IgD-negative memory B cell (primary cell): ENCODE data around the gene PBOV1. TPM values are rescaled to one million over a fixed set of nuclear protein-coding genes. Genes with fewer than 3 reads are reported as not detected.

Experiments
- H3K27ac Mint-ChIP-seq, 3 donors: one replicate each; pipeline ENCODE4 v1.8.0; 2020 to 2022; ENCODE audit warnings: mild to moderate bottlenecking in 3 of 3, mixed read lengths in 3 of 3, moderate library complexity in 1 of 3
- H3K27me3 Mint-ChIP-seq: one replicate; pipeline ENCODE4 v1.8.0; 2021; ENCODE audit warnings: mixed read lengths
- H3K36me3 Mint-ChIP-seq: one replicate; pipeline ENCODE4 v1.8.0; 2020; ENCODE audit warnings: mild to moderate bottlenecking, mixed read lengths
- H3K4me1 Mint-ChIP-seq, 3 donors: one replicate each; pipeline ENCODE4 v1.8.0; 2020 to 2022; ENCODE audit warnings: mixed read lengths in 3 of 3, mild to moderate bottlenecking in 1 of 3
- H3K4me3 Mint-ChIP-seq, 4 donors: one replicate each; pipeline ENCODE4 v1.8.0; 2020 to 2022; ENCODE audit warnings: mild to moderate bottlenecking in 4 of 4, mixed read lengths in 4 of 4, moderate library complexity in 3 of 4
- H3K9me3 Mint-ChIP-seq, 3 donors: one replicate each; pipeline ENCODE4 v1.8.0; 2020 to 2021; ENCODE audit warnings: mixed read lengths in 3 of 3, mild to moderate bottlenecking in 1 of 3
- polyA plus RNA-seq: library from polyadenylated mRNA; unstranded; fragments of 300-500 nt; fragmentation: Illumina TruSeq; gene quantifications from one replicate; pipeline ENCODE4 v1.2.3, GENCODE V29; 2021

Gene PBOV1
- polyA plus RNA-seq, result not detected

GRCh38 chr6:138218449-138218848, at the start of gene PBOV1:
Gene PBOV1, minus strand, starts transcription at chr6:138218491. Its CDS starts 96 bp downstream, at chr6:138218395.
- Mint-ChIP-seq H3K4me3 (no peak within 1 kb of the TSS), H3K27ac (no peak within 1 kb of the TSS), H3K9me3 (no peaks in the 10 kb centered on the region), H3K4me1 (no peaks in the 10 kb centered on the region), H3K36me3 (peaks cover 1% of the 10 kb centered on the region), H3K27me3 (peaks cover 18% of the 10 kb centered on the region)

GRCh38 chr6:138266095-138266494, 47.8 kb upstream of the PBOV1 start:
- no peaks in the 10 kb centered on the region for H3K9me3 Mint-ChIP-seq
- H3K36me3 Mint-ChIP-seq, result no peaks in the 10 kb centered on the region
- no peak overlapping the region for H3K27ac Mint-ChIP-seq
- H3K4me3 Mint-ChIP-seq, result no peak overlapping the region
- no peaks in the 10 kb centered on the region for H3K4me1 Mint-ChIP-seq
- peaks cover 8% of the 10 kb centered on the region for H3K27me3 Mint-ChIP-seq

DNA sequence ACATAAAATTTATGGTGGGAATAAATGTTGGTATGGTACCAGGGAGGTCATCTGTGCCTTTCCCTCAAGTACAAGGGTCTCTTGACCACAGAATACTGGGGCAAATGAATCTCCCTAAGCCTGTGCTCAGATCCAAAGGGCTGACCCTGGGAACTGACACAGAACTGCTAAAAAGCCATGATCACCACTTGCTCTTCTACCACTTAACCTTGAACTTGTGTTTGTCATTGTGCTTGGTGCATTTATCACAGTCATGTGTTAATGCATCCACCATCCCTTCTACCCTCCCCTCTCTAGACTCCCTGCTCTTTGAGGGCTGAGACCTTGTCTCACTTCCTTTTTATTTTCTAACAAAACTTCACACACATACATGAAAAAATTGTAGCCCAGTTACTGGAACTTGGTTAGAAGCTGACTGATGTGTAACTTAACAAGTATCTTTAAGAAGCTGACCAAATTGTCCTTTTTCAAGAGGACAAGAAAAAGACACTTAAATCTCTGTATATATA, 46.1 kb upstream of the PBOV1 start:
- Mint-ChIP-seq H3K4me3 (no peak overlapping the region), H3K36me3 (no peaks in the 10 kb centered on the region), H3K27ac (peak overlapping the region in 1 of 3 donors; percentile 28), H3K4me1 (no peaks in the 10 kb centered on the region), H3K9me3 (no peaks in the 10 kb centered on the region), H3K27me3 (peaks cover 2% of the 10 kb centered on the region)

DNA sequence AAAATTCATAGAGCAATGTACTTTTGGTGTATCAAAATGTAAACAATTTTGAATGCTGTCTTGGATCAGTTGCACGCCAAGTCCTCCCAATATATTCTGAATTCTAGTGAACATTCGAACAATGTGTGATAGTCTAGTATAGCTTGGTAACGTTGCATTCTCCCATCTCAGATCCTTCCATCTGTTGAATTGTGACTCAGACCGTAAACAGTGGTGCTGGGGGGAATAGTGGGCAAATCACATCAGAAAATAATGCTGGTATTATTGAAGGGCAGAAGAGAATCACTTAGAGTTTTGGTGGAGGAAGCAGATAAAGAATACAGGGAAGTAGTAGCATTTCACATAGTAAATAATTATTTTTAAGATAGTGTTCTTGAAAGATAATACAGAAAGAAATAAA, 45.7 kb upstream of the PBOV1 start:
- no peak overlapping the region for H3K4me3 Mint-ChIP-seq
- no peak overlapping the region for H3K27ac Mint-ChIP-seq
- H3K27me3 Mint-ChIP-seq, result peaks cover 5% of the 10 kb centered on the region
- H3K9me3 Mint-ChIP-seq, result no peaks in the 10 kb centered on the region
- no peaks in the 10 kb centered on the region for H3K36me3 Mint-ChIP-seq
- H3K4me1 Mint-ChIP-seq, result no peaks in the 10 kb centered on the region

DNA sequence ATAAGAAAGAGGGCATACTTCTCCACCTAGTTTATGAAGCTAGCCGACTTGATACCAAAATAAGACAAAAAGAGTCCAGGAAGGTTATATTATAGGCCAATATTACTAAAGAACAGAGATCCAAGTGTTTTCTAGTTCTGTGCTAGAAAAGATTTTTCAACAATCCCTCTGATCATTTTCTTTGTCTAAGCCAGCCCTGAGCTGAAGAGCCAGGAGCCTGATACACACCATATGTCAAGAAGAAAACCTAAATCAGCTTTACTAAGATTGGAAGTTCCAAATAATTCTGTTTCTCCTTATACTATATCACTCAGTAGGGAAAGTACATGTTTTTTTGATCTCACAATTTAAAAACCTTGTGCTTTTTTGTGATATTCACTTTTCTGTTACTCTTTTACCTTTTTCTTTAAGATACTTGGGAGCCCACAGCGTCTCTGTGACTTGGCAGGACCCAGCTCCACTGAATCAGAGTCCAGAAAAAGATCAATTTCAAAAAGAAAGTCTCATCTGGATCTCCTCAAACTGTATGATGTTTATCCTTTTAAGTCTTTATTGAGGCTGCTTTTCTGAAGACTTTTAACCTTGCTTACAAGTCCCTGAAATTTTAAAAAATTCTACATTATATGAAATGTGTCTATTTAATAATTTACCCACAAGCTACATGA, 43.0 kb upstream of the PBOV1 start:
- peaks cover 5% of the 10 kb centered on the region for H3K27me3 Mint-ChIP-seq
- no peaks in the 10 kb centered on the region for H3K36me3 Mint-ChIP-seq
- no peaks in the 10 kb centered on the region for H3K4me1 Mint-ChIP-seq
- H3K4me3 Mint-ChIP-seq, result no peak overlapping the region
- H3K9me3 Mint-ChIP-seq, result no peaks in the 10 kb centered on the region
- H3K27ac Mint-ChIP-seq, result no peak overlapping the region

DNA sequence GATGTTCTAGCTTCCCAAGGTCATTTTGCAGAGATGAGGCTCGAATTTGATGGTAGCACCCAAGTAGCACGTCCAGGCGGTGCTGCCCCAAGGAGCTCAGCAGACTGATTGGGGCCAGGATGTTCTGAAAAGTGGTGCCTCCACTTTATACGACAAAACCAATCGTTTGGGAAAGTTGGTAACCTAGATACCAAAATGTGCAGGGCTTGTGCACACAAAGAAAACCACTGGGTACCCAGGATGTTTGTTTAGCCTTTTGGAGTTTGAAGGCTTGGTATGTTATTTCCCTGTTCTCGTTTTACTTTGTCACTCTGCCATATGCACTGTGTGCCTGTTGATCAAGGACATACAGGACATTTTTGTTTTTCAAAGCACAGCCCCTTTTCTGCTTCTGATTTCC, 40.7 kb upstream of the PBOV1 start:
- no peaks in the 10 kb centered on the region for H3K4me1 Mint-ChIP-seq
- no peaks in the 10 kb centered on the region for H3K9me3 Mint-ChIP-seq
- no peak overlapping the region for H3K27ac Mint-ChIP-seq
- H3K27me3 Mint-ChIP-seq, result peaks cover 7% of the 10 kb centered on the region
- no peaks in the 10 kb centered on the region for H3K36me3 Mint-ChIP-seq
- H3K4me3 Mint-ChIP-seq, result no peak overlapping the region

- no peaks in the 10 kb centered on the region for H3K9me3 Mint-ChIP-seq
- H3K4me3 Mint-ChIP-seq, result no peak overlapping the region
- H3K27ac Mint-ChIP-seq, result no peak overlapping the region
- peaks cover 7% of the 10 kb centered on the region for H3K27me3 Mint-ChIP-seq
- no peaks in the 10 kb centered on the region for H3K36me3 Mint-ChIP-seq
- H3K4me1 Mint-ChIP-seq, result no peaks in the 10 kb centered on the region
Measured at GRCh38 chr6:138258197-138258596, 39.9 kb upstream of the PBOV1 start.

GRCh38 chr6:138257638-138258040, 39.3 kb upstream of the PBOV1 start:
- Mint-ChIP-seq H3K4me1 (no peaks in the 10 kb centered on the region), H3K9me3 (peaks cover 0 to 1% (median 0%) of the 10 kb centered on the region in 3 donors), H3K4me3 (no peak overlapping the region)

GRCh38 chr6:138255443-138255842, 37.2 kb upstream of the PBOV1 start:
- Mint-ChIP-seq H3K27me3 (peaks cover 10% of the 10 kb centered on the region), H3K4me3 (no peak overlapping the region), H3K27ac (no peak overlapping the region), H3K36me3 (no peaks in the 10 kb centered on the region), H3K4me1 (no peaks in the 10 kb centered on the region), H3K9me3 (peaks cover 0 to 1% (median 0%) of the 10 kb centered on the region in 3 donors)

More at GRCh38 chr6:138257638-138258040, 39.3 kb upstream of the PBOV1 start:
- Mint-ChIP-seq H3K27me3 (peaks cover 7% of the 10 kb centered on the region), H3K27ac (no peak overlapping the region), H3K36me3 (no peaks in the 10 kb centered on the region)

DNA sequence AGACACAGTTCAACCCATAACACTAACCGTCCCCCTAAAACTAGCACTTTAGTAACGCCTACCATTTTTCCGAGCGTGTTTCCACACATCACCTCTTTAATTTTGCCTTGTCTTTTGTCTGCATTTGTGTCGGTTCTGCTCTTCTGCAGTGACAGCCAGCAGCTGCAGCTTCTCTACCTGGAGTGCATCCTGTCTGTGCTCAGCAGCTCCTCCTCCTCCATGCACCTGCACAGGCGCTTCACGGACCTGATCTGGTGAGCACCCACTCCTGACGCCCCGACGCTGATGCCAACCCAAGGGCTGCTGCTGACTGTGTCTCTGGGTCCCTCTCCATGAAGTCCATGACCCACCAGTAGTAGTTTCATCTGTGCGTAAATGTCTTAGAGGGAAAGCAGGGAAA, 35.4 kb upstream of the PBOV1 start:
- H3K27me3 Mint-ChIP-seq, result peaks cover 6% of the 10 kb centered on the region
- no peaks in the 10 kb centered on the region for H3K36me3 Mint-ChIP-seq
- no peak overlapping the region for H3K27ac Mint-ChIP-seq
- H3K4me3 Mint-ChIP-seq, result no peak overlapping the region
- peaks cover 0 to 1% (median 0%) of the 10 kb centered on the region in 3 donors for H3K9me3 Mint-ChIP-seq
- H3K4me1 Mint-ChIP-seq, result no peaks in the 10 kb centered on the region

DNA sequence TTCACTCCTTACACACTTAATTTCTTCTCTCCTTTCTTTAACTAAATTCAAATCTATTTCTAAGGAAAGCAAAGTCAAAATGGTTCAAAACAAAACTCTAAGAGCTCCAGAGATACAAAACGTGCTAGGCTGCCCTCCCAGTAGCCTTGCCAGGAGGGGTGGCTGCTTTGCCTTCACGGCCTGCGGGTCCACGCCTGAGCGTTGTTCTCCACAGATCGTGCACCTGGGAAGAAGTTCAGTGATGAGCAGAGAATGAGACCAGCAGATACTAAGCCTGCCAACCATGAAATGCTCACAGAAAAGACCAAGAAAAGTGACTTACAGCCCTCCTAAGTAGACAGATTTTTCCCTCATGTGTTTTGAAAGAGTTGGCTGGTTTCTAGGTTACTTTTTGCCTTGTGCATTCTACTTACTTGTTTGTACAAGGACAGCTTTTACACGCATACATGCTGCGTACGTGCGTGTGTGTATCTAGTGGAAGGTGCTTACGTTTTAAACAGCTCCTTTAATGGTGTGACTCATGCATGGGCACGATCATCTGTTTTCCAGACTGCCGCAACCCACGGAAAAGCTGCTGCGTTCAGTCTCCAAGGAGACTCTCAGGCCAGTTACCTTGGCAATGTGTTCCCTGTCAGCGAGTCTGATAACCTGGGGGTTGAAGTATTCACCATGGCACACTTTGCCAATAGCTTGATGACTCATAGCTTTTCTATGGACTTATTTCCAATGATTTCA, 32.4 kb upstream of the PBOV1 start:
- H3K4me3 Mint-ChIP-seq, result no peak overlapping the region
- peaks cover 0 to 1% (median 0%) of the 10 kb centered on the region in 3 donors for H3K9me3 Mint-ChIP-seq
- H3K27ac Mint-ChIP-seq, result no peak overlapping the region
- H3K27me3 Mint-ChIP-seq, result peaks cover 6% of the 10 kb centered on the region
- no peaks in the 10 kb centered on the region for H3K4me1 Mint-ChIP-seq
- H3K36me3 Mint-ChIP-seq, result no peaks in the 10 kb centered on the region

DNA sequence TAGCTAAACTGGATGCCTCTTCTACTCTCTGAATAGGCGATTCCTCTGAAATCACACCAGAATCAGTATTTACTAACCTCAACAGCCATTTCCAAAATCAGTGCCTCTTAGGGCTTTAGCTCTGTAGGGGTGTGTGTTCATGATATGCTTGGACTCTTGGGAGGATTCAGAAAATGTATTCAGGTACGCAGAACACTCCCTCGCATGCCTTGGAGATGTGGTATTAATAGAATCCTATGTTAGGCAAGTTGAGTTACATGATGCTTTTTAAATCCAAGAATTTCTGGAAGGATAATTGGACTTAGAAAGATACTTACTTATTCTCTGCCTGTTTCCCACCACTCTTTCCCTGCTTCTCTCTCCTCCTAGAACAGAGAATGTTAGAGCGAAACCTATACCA, 31.8 kb upstream of the PBOV1 start:
- H3K9me3 Mint-ChIP-seq, result peaks cover 0 to 1% (median 0%) of the 10 kb centered on the region in 3 donors
- H3K36me3 Mint-ChIP-seq, result no peaks in the 10 kb centered on the region
- H3K4me3 Mint-ChIP-seq, result no peak overlapping the region
- H3K27ac Mint-ChIP-seq, result no peak overlapping the region
- no peaks in the 10 kb centered on the region for H3K4me1 Mint-ChIP-seq
- H3K27me3 Mint-ChIP-seq, result peaks cover 4% of the 10 kb centered on the region

- peaks cover 0 to 1% (median 0%) of the 10 kb centered on the region in 3 donors for H3K9me3 Mint-ChIP-seq
- no peak overlapping the region for H3K27ac Mint-ChIP-seq
- peaks cover 4% of the 10 kb centered on the region for H3K27me3 Mint-ChIP-seq
- H3K36me3 Mint-ChIP-seq, result no peaks in the 10 kb centered on the region
- H3K4me1 Mint-ChIP-seq, result no peaks in the 10 kb centered on the region
- H3K4me3 Mint-ChIP-seq, result no peak overlapping the region
Measured at GRCh38 chr6:138248878-138249277, 30.6 kb upstream of the PBOV1 start.

- no peaks in the 10 kb centered on the region for H3K4me1 Mint-ChIP-seq
- peaks cover 0 to 1% (median under 1%) of the 10 kb centered on the region in 3 donors for H3K9me3 Mint-ChIP-seq
- no peaks in the 10 kb centered on the region for H3K36me3 Mint-ChIP-seq
- H3K27ac Mint-ChIP-seq, result no peak overlapping the region
- H3K27me3 Mint-ChIP-seq, result peaks cover 5% of the 10 kb centered on the region
- H3K4me3 Mint-ChIP-seq, result no peak overlapping the region
Measured at GRCh38 chr6:138248011-138248410, 29.7 kb upstream of the PBOV1 start.

DNA sequence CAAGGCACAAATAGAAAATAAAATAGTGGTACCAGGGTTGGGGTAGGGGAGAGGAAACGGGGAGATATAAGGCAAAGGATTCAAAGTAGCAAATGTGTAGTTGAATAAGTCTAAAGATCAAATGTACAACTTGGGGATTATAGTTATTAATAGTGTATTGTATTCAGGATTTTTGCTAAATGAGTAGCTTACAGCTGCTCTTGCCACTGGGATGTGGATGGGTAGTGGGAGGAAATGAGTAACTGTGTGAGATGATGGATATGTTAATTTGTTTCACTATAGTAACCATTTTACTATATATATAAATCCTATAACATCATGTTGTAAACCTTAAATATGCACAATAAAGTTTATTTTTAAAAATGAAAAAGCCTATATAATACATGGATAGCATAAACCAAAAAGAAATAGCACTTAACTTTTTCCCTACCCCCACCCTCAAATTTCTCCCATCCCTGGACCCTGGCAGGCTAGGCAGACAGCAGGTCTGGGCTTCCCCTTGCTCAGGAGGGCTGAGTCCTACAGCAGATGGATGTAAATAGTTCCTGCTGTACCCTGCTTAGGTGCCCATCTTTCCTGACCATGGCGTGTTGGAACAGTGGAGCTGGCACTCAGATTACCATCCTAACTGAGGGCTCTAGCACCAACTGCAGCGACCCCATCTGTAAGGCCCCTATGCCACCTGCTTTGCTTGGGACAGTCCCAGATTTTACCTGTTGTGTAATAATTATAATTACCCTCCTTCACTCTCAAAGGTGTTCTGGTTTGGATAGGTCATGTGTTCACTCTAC, 28.6 kb upstream of the PBOV1 start:
- peaks cover 14% of the 10 kb centered on the region for H3K27me3 Mint-ChIP-seq
- H3K27ac Mint-ChIP-seq, result no peak overlapping the region
- no peaks in the 10 kb centered on the region for H3K36me3 Mint-ChIP-seq
- peak overlapping the region in 1 of 4 donors; percentile 24 for H3K4me3 Mint-ChIP-seq
- H3K4me1 Mint-ChIP-seq, result no peaks in the 10 kb centered on the region
- H3K9me3 Mint-ChIP-seq, result peaks cover 0 to 1% (median 0%) of the 10 kb centered on the region in 3 donors
